Stimulated activated CD4-positive, alpha-beta T cell treated with anti-CD3 and anti-CD28 coated beads, Interleukin-4, amount 100 ng/mL, for 24 hours (primary cell): ENCODE data around the gene SHISAL2A.

Experiments
- DNase-seq: peaks from one replicate; pipeline ENCODE4 v3.0.0-alpha.2; 2020

Gene SHISAL2A

GRCh38 chr1:52632732-52633290 lies at the start of gene SHISAL2A:
Gene SHISAL2A (plus strand): TSS chr1:52633168. CDS start chr1:52633494, 326 bp downstream.
- DNase-seq = peak; percentile 58

DNA sequence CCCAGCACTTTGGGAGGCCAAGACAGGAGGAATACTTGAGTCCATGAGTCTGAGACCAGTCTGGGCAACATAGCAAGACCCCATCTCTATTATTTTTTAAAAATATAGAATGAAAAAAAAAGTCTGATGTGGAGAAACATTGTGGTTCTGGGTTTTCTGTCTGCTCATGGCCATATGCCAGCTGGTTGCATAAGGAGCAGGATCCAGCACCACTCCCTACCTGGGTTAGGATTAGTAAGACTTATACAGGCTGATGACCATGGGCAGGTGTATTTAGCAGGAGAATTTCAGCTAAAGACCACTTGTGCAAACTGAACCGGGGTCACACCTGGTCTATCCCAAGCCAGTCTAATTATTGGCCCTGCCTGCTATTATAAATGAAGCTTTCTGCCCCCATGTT lies 47.5 kb upstream of the SHISAL2A start:
- DNase-seq = no peak

- DNase-seq = no peak
Observed at GRCh38 chr1:52588027-52588426, 44.9 kb upstream of the SHISAL2A start.

- DNase-seq = no peak
Observed at GRCh38 chr1:52588535-52588934, 44.4 kb upstream of the SHISAL2A start.

DNA sequence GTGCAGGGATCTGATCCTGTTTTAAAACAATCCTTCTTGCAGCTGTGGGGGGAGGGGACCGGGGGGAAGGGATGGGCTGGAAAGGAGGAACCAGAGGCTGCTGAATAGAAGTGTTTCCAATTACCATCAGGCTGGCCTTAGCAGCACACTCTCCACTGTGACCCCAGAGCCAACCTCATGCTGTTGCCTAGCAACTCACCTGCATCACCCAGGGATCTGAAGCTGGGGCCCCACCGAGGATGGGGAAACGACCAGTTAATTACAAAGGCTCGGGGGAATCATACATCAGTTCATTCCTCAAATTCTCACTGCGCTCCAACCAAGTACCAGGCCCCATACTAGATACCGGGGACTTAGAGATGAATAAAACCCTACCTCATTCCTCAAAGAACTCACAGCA lies 42.7 kb upstream of the SHISAL2A start:
- DNase-seq = no peak

- DNase-seq = no peak
Observed at GRCh38 chr1:52592637-52593323, 40.2 kb upstream of the SHISAL2A start.

GRCh38 chr1:52593495-52593894 lies 39.5 kb upstream of the SHISAL2A start:
- DNase-seq = no peak

DNA sequence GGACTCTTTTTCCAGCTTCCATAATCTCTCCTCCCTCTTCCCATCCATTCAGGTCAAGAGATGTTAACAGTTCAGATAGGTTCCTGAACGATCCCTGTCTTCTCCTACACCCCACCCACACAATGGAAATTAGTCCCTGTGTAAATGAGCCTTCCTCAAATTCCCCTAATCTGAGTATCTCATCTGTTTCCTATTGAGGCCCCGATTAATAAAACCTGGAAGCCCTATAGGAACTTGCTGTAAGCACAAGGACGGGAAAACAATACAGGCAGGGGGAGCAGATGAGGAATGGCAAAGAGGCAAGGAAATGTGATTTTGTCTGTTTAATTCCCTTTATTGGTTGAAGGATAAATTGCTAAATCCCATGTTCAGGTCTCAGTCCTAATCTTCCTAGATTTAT lies 37.9 kb upstream of the SHISAL2A start:
- DNase-seq = no peak

DNA sequence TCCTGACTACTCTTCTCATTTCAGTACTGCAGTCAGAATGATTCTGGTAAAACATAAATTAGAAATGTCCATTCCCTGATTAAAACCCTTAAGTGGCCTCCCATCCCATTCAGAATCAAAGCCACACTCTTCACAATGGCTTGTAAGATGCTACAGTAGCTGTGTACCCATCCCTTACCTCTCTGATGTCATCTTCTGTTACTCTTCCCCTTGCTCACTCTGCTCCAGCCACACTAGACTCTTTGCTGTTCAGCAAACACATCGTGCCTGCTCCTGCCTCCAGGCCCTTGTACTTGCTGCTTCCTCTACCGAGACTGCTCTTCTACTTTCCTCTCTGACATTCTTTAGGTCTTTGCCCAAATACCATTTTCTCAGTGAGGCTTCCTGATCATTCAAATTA lies 35.1 kb upstream of the SHISAL2A start:
- DNase-seq = no peak

- no peak for DNase-seq
Observed at GRCh38 chr1:52598729-52599128, 34.2 kb upstream of the SHISAL2A start.

GRCh38 chr1:52599236-52599635 lies 33.7 kb upstream of the SHISAL2A start:
- no peak for DNase-seq

DNA sequence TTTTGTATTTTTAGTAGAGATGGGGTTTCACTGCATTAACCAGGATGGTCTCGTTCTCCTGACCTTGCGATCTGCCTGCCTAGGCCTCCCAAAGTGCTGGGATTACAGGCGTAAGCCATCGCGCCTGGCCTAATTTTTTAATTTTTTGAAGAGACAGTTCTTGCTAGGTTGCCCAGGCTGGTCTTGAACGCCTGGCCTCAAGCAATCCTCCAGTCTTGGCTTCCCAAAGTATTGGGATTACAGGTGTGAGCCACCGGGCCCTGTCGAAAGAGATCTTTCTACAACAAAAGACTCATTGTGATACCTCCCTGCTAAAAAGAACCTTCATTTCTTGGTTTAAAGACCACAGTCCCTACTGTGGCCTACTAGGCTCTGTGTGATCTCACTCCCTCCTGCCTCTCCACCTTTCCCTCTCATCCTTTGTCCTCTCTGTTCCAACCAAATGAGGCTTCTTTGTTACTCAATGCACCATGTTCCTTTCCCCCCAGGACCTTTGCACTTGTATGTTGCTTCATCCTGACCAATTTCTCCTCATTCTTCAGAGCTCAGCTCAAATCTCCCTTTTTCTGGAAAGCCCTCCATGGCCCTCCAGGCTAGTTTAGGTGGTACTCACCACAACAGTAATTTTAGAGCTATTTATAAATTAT lies 32.3 kb upstream of the SHISAL2A start:
- DNase-seq = no peak

DNA sequence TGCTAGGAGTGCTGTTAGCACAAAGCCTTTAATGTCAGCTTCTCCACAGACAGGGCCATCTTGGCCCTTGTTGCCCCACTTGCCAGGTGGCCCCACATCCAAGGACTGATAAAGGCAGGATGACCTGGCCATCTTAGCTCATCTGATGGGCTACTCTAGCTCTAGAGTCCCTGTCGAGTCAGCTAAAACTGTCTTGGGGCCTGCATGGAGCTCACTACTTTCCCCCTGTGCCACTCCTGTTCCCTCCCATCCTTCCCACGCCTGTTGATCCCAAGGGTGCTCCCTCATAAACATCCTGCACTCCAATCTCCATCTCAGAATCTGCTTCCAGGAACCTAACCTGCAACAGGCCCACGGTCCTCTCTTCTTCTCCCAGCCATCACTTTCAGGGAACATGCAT lies 31.4 kb upstream of the SHISAL2A start:
- DNase-seq = no peak

DNA sequence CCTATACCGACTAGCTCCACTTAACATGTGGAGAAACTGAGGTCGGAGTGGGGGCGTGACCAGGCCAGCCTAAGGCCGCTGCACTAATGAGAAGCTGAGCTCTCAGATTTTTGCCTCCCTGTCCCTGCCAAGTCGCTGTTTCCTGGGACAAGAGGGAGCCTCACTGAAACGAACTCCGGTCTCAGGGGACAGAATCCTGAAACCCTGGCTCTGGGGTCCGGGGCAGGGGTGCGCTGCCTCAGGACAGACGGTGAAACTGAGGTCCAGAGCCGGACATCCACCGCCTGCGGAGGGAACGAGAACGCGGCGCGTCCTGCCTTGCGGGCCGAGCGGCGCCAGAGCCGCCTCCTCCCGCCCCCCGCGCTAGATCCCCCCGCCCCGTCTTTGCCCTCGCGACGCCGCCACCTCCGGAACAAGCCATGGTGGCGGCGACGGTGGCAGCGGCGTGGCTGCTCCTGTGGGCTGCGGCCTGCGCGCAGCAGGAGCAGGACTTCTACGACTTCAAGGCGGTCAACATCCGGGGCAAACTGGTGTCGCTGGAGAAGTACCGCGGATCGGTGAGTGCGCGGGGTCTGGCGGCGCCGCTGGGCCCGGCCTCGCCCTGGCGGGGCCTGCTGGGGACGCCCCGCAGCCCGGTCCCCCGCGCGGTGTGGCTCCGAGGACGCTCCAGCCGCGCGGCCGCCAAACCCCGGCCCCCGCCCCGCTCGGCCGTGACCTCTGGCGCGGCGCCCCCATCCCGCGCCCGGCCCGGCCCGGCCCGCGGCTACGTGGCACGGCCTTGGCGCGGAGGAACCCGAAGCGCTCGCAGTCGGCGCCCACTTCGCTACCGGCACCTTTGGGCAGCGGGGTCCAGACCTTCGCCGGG lies 30.7 kb upstream of the SHISAL2A start, which contains the start of gene GPX7:
GPX7 (plus strand) TSS at position 381 of the 865 bp plus-strand sequence; CDS start at position 420, 39 bp downstream.
- peak; percentile 55 for DNase-seq

DNA sequence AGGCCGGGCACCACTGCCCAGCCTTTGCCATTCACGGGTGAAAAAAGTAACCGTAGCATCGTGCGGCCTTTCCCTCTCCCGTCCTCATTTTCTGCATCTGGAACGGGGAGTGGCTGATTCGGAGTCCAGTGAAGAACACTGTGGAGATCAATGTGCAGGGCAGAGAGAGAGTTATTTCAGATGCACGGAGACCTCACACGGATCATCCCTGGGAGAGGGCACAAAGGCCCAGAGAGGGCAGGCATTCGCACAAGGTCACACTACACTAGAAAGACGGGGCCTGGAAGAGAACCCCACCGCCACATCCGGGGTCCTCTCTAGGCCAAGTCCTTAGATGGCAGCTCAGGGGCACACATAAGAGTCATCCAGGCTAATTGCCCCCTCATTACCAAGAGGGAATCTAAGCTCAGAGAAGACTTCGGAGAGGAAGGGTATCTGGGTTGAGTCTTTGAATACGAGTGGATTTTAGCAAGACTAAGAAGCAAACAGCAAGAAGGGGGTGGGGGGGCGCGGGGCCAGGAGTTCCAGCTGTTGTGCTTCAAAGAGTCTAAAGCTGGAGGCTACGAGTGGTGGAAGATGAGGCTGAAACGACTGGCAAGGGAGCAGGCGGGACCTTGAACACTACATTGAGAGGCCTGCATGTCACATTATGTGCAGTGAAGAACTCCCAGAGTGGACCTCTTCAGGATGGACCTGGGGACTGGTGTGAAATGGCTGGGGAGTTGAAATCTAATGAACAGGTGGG lies 29.9 kb upstream of the SHISAL2A start:
- no peak for DNase-seq

DNA sequence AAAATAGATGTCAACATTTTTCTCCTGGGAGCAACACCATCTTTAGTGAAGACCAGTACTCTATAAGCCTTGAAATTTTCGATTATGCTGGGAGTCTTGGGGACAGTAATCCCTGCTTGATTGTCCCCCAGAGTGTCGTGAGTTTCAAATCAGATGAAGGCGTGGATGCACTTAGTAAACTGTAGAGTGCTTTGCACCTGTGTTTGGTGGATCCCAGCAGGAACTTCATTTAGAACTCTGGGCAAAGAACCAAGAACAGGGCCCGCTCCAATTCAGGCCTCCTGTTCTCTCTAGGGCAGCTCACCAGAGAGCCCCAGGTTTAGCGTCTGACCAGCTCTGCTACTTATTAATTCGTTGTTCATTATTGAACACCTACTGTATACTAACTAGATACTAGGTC lies 29.3 kb upstream of the SHISAL2A start:
- no peak for DNase-seq

GRCh38 chr1:52604063-52604770 lies 28.8 kb upstream of the SHISAL2A start:
- no peak for DNase-seq

GRCh38 chr1:52613636-52614373 lies 19.2 kb upstream of the SHISAL2A start:
- no peak for DNase-seq

DNA sequence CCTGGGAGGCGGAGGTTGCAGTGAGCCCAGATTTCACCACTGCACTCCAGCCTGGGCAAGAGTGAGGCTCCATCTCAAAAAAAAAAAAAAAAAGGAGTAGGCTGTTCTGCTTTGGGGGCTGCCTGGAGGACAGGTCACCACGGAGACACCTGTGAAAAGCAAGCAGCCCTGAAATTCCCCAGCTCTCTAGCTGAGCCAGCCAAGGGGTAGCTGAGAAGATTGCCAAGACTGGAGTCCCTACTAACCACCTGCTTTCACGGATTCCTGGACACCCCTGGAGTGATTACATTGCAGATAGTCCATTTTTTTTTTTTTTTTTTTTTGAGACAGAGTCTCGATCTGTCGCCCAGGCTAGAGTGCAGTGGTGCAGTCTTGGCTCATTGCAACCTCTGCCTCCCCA lies 18.3 kb upstream of the SHISAL2A start:
- no peak for DNase-seq

DNA sequence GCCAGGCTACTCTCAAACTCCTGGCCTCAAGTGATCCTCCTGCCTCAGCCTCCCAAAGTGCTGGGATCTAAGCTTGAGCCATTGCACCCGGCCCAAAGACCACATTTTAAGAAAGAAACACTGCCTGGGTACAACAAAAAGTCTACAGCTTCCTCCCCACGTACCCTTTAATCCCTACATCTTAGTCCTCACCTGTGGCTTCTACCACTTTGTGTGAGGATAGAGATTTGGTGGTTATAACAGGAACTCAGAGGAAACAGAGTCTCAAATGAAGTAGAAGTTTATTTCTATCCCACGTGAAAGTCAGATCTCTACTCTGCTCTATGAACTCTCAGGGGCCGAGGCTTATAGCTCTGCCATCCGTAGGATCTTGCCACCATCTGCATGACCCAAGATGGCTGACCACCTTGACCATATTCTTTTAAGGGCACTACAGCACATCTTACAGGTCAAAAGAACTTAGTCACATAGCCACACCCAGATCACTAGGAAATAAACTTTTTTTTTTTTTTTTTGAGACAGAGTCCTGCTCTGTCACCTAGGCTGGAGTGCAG lies 17.4 kb upstream of the SHISAL2A start:
- DNase-seq = no peak

DNA sequence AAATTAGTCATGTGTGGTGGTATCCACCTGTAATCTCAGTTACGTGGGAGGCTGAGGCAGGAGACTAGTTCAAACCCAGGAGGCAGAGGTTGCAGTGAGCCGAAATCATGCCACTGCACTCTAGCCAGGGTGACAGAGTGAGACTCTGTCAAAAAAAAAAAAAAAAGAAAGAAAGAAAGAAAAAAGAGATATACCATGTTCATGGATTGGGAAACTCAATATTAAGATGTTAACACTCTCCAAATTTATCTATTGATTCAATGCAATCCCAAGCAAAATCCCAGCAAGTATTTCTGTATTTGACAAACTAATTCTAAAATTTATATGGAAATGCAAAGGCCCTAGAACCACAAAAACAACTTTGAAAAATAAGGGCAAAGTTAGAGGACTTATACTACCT lies 11.0 kb upstream of the SHISAL2A start:
- DNase-seq = no peak
